GM15510 (cell line): Measurements from ENCODE around the gene ZBTB34.

Source experiments
- POLR2A ChIP-seq: IDR thresholded peaks from 3 replicates; pipeline ENCODE4 v1.6.1; 2011; ENCODE audit warnings: borderline replicate concordance; ENCODE audit not compliant: insufficient read length; ENCODE audit errors: extremely low read depth

The ZBTB34 gene

DNA sequence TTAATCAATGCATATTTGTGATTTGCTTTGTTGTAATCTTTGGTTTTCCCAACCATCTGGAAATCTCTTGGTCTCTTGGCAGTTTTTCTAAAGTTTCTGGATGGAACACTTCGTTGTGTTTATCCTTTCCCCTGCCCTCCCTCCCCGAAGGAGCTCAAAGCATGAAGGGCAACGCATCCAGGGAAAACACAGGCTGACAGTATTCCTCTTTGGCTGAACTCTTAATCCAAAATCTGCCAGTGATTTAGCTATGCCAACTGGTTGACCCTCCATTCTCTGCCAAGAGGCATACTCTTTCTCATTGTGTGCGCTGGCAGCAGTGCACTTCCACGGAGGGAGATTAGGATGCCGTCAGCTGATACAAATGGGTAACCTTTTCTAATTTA is 20.5 kb downstream of the ZBTB34 start:
- TF ChIP-seq POLR2A: no peak

DNA sequence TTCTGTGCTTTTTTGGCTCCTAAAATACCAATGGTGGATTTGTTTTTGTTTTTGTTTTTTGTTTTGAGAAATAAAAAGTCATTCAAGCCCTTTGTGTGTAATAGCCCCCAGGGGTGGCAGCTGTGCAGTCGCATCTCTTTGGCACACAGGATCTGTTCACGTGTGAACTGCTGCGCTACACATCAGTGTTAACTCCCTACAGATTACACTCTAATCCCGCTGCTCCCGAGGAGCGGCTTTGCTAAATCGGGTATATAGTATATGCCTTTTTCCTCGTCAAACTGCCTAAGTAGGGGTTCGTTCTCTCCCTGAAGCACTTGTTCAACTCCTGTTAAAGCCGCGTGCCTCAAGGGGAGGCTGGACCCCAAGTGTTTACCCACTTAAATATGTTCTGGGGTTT is 22.3 kb downstream of the ZBTB34 start:
- TF ChIP-seq POLR2A: no peak

DNA sequence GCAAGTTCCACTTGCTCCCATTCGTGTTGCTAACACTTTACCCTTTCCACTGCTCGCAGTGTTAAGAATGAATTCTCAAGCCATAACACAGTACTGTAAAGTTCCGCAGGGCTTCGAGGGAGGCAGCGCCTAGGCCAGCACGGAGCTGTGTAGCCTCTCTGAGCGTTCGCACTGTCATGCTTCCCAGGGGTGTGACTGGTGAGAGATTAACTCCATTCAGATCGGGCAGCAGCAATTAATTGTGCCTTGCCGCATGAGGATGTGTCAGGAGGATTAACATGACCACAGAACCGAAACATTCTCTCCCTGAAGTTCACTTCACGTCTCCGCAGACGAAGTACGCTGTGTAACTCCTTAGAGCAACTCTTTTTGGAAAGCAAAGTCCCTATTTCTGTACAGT is 23.2 kb downstream of the ZBTB34 start:
- no peak for TF ChIP-seq POLR2A

DNA sequence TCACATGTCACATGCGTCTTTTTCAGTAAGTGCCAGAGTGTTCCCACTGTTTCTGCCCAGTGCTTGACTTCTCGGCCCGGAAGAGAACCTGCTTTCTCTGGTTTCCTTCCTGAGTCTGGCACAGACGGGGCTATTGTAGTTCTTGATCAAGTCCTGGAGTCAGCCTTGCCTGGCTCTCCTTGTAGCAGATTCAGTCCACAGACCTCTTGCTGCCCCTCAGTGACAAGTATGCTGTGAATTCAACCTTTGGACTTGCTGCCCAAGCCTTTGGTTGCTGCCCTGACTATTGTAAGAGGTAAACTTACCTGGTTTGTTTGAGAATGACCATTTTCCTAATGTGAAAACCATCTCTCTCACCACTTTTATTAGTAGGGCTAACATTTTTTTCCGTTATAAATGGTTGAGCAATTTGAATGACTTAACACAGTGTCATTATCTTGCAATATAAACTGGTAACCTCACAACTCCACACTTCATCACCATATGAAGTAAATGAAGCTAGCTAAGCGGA is 24.7 kb downstream of the ZBTB34 start:
- TF ChIP-seq POLR2A: no peak

DNA sequence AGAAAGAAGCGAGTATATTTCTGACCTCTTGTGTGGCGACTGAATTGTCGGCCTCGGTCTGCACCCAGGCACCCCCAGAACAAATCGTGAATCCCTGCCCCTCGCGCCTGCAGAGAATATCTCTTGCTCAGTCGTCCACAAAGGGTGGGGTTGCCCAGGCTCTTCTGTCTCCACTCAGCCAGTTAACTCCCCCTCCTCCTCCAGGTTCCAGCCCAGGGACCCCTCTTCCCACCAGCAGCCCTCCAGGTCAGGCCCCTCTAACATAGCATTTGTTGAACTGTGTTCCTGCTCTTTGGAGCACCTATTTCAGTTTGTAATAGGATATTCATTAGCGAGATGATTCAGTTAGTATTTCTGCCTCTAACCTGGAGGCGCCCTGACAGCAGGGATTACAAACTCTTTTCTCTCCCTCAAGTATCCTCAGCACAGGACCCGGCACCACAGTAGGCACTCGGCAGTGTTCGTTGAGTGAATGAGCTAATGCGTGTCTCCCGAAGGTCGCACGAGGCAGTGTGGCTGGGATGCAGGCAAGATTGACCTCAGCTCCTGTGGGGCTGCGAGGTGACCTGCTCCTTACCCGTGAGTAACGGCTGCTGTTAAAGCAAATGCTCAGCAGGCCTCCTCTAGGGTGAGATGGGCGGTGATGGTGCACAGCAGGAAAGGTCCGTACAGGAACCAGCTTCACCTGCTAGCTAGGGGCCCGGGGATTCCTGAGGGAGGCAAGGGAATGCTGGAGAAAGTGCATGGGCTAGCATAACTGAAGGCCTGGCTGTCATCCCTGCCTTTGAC is 25.8 kb downstream of the ZBTB34 start:
- no peak for TF ChIP-seq POLR2A

DNA sequence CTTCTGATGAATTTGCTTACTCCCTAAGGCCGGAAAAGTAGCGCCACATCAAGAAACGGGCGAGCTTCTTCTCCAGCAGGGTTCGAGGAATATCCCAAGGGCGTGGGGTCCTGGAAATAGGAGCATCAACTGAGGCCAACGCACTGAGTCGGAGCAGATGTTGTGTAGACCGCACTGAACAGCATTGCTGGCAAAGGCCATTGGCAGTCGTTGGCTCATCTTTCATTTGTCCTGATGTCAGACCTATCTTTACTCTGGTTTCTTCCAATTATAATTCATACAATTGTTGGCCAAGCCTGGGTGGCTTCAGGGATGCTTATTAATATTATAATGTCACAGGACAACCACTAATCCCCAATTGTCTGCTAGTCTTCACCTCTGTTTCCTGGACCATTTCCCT is 26.5 kb downstream of the ZBTB34 start:
- no peak for TF ChIP-seq POLR2A

DNA sequence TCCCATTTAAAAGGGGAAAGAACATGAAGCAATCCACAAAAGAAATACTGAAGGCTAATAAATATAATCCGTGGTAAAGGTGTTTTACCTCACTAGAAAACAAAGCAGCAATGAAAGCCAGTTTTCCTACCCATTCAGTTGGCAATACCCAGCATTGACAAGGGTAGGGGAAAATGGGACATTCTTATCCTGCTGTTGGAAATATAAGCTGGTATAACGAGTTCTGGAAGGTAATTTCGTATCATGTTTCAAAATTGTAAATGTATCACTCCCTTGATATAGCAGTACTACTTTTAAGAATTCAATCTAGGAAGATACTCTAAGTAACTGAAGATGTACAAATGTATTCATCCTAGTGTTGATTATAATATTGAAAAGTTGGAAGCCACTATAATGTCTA is 31.2 kb downstream of the ZBTB34 start:
- no peak for TF ChIP-seq POLR2A

DNA sequence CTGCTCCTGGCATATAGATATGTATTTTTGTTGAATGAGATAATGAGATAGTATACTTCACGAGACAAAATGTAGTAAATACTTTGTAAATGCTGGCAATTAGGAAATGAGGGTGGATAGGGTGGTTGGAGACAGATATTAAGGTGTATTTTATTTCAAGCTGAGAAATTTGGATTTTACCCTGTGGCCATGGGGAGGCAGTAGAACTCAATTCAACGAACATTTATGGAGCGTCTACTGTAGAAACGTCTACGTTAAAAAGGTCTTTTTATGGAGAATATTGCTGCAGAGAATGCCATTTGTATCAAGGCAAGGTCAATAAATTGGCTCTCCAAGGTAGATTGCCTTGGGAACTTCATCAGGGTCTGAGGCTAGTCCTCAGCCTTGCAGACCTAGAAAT is 32.6 kb downstream of the ZBTB34 start:
- TF ChIP-seq POLR2A: no peak

DNA sequence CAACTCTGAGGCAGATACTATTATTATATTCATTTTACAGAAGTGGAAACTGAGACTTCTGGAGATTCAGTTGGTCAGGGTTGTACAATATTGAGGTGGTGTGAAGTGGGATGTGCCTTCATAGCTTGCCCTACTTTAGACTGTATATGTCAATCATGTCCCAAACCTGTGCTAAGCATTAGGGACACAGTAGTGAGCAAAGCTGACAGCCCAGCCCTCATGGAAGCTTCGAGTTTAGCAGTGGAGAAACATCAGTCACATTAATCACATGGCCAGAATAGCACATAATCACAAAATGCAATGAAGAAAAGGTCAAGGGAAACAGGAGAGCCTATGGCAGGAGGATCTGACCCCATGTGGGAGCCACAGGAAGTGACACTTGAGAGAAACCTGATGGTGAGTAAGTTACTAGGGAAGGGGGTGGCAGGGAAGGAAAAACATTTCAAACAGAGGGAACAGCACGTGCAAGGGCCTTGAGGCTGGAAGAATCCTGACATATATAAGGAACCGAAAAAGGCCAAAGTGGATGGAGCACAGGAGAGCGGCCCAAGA is 33.7 kb downstream of the ZBTB34 start:
- no peak for TF ChIP-seq POLR2A

DNA sequence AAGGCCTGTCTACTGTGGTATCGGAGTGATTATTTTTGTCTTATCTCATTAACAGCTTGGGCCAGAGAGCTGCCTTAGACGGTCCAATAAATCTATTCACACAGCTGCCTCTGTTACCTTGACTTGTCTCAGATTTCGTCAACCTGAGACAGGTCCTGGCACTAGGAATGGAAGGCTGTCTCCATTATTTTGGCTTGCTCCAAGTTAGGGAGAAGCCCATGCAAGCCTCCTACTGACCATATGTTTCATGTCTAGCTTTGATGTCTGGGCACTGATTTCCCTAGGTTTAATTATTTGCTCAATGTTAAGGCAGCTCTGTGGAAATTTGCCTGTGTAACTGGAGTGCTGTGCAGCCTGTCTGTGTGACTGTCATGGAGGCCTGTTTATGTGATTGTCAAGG is 41.8 kb downstream of the ZBTB34 start:
- TF ChIP-seq POLR2A: no peak

DNA sequence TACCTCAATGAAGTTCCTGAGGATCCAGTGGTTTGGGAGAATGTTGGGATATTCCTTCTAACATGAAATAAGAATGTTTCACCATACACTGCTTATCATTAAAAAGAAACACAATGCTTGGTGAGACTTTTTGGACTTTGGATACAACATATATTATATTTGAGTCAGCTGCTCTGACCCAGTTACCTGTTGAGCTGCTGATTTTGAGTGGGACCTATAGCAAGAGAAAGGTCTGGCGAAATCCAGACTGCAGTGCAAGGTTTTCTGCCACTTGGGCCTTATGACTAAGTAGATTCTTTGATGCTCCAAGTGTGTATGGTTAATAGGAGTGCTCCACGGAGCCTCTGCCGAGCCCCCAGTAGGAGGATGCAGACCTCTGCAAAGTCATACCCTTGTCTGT is 44.1 kb downstream of the ZBTB34 start:
- no peak for TF ChIP-seq POLR2A

DNA sequence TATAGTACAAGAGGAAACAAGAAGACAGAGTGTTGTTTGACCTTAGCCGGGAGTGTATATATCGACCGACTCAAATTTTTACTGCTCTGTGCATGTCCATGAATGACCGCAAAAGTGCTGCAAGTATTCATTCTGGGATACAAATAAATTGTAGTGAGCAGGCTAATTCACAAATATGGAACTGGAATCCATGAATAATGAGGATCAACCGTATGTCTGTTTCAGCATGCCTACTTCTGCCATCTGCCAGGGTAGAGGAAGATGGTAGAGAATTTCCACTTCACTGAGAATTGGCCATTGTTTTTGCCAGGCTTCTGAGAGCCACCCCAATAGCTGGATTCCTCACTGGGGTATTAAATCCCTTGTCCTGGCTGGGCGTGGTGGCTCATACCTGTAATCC is 45.7 kb downstream of the ZBTB34 start:
- no peak for TF ChIP-seq POLR2A

DNA sequence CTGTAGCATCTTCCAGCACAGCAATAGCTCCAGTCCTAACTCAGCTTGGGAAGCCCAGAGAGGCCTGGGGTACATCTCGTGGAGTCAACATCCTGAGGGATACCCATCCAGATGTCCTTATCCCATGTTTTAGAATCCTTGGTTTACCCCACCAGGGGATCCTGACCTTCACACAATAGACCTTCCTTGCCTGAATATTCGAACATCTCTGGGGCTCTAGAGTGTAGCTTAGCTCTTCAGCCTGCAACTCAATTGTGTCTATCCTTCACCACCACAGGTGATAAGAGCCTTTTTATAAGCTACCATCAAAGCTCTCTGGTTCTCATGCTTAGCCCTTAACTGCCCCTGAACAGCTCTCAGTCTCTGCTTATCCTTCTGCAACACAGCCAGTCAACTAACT is 46.6 kb downstream of the ZBTB34 start:
- TF ChIP-seq POLR2A: no peak

DNA sequence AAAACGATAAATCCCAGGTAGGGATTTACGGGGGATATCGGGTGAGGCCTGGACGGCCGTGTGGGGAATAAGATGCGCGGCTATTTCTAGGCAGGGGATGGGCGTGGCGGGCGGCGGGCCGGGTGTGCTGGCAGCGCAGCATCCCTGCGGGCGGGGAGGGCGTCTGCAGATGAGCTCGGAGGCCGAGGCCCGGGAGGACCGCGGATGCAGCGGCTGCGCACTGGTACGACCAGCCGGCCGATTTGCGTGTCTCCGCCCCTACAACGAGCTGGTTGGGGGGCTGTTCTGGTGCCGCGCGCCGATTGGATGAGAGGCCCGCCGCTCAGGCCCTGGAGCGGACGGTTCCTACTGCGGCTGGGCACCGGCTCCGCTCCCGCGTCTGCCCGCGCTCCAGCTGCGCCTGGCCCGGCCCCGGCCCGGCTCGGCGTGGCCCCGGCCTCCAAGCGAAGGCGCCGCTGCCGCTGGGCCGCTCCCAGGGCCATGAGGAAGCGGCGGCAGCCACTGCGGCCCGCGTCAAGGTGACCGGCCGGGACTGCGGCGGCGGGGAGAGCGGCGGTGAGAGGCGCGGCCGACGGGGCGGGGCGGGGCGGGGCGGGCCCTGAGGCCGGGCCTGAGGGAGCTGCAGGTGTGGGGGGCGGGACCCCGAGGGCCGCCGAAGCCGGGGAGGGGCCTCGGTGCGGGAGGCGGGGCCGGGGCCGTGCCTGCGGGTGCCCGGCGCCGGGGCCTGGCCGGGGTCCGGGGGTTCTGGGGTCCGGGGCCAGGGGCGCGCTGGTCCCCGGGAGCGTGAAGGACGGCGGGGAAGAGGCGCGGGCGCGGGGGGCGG is 54.2 kb downstream of the ZBTB34 start, which contains the start of gene RALGPS1:
RALGPS1 (plus strand) TSS at position 325 of the 823 bp plus-strand sequence. CDS start 47,508 bp downstream, outside the sequence.
- TF ChIP-seq POLR2A: peak; percentile 43

DNA sequence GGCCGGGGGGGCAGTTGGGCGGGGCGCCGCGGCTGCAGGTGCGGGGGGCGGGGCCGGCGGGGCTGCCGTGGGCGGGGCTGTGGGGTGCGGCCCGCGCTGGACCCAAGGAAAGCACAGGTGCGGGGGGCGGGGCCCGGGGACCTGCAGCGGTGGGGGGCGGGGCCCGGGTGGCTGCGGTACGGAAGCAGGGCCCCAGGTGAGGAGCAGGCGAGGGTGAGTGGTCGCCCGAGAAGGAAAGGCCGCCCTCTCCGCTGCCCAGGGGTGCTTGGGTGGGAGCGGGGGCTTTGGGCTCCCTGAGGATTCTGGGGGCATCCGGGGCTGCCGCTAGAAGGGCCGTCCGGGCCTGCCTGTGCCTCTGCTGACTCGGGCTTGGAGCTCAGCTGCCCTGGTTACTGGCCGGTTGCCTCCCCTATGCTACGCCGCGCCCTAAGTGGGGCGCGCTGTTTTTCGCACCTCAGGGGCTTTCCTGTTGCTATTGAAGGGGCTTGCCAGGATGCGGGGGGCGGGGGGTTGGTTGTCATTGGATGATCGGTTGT is 54.9 kb downstream of the ZBTB34 start:
- TF ChIP-seq POLR2A: no peak

DNA sequence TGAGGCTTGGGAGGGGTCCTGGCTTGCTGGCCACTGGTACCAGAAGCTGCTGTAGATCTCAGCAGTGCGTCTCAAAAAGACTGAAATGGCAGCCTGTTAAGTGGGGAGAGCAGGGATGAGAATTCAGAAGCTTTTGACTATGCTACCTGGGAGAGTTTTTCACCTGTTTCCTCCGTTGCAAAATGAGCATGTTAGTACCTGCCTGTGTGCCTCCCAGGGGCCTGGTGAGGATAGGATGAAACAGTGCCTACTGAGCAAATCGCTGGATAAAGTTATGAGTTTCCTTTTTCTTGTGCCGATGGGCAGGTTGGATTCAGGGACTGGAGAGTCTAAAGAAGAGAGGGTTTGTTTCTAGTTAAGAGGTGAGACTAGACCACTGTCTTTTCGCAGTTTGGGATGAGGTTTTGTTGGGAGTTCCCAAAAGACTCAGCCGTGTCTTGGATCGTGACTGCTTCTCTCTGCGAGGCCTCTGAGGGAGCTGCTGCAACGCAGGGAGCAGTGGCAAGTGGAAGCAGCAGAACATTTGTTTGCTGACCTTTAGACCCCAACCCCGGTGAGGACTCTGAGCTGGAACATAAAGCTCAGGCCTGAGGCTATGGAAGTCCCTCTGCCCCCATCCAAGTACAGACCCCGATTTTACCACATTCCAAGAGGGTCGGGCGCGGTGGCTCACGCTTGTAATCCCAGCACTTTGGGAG is 55.6 kb downstream of the ZBTB34 start:
- no peak for TF ChIP-seq POLR2A

DNA sequence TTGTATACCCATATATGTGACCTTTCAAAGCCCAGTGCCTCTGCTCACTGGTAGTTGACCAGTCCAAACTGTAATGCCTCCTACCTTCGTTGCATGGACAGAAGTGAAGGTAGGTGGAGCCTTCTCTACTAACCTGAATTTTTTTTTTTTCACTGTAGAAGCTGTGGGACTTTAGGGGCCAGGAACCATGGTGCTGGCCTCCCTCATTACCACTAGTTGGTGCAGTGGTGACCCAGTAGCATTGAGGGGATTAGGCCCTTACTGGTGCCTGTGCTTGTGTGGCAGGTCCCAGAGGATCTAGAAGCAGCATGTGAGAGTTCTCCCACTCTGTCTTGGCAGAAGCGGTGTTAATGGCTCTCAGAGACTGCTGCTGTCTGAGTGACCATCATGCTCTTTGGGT is 56.5 kb downstream of the ZBTB34 start:
- no peak for TF ChIP-seq POLR2A
